ENCODE data around the gene CREG1. TPM values are rescaled to one million over a fixed set of nuclear protein-coding genes. Genes with fewer than 3 reads are reported as not detected.

Gene CREG1
- polyA plus RNA-seq, 2 of the 4 experiments (the other 2 are of a cell fraction): 70.2 to 129 TPM

DNA sequence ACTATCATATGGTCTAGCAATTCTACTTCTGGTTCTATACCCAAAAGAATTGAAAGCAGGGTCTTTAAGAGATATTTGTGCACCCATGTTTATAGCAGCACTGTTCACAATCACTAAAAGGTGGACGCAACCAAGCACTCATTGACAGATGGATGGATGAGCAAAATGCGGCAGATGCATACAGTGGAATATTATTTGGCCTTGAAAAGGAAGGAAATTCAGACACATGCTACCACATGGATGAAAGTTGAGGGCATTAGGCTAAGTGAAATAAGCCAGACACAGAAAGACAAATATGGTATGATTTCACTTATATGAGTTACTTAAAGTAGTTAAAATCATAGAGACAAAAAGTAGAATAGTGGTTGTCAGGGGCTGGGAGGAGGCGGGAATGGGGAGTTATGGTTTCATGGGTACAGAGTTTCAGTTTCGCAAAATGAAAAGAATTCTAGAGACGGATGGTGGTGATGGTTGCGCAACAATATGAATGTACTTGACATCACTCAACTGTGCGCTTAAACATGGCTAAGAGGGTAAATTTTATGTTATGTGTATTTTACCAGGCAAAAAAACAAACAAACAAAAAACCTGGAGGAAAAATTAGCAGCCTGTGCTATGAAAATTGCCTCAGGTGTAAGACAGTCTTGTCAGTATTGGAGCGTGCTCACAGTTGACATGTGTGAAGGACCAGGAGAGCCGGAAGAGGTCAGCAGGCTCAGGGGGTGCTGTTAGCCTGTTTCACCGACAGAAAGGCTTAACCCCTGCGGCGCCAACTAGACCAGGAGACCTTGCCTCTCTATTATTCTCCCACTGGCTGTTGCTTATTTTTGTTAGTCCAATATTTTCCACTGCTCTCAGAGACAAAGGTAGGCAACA is 61.7 kb downstream of the CREG1 start:
- peak in 1 of 2 experiments; percentile 66; a peak in 2 of 6 replicates for ATAC-seq
- no peak overlapping the region for H3K4me3 ChIP-seq
- TF ChIP-seq CEBPB (IDR thresholded peaks at IDR 0.05) (peak; percentile 90 to 94), MAFK (IDR thresholded peaks at IDR 0.05; ENCODE audit: partially characterized antibody) (no peak)
- 62% methylated on average over 12 of the region's 12 CpGs for WGBS (ENCODE audit: missing lambda C conversion rate)
- DNase-seq (ENCODE audit: low read depth in 1 of 2, low spot score in 1 of 2): peak in 1 of 2 experiments; percentile 8
- ChIA-PET CTCF (no interaction called here), POLR2A (no interaction called here)
- FAIRE-seq: no peak
- H3K27ac ChIP-seq: no peak overlapping the region
- H3K9me3 ChIP-seq: no peaks in the 10 kb centered on the region
- no peak overlapping the region for H3K4me2 ChIP-seq
- H3K4me1 ChIP-seq: no peaks in the 10 kb centered on the region

Other genes starting within 250 kb of the CREG1 start
- 0.27 and 0.30 TPM in 2 replicates for gene CD247, start 35.2 kb downstream of the CREG1 start, polyA plus RNA-seq (2011; rRNA removed)
- 0.10 to 0.28 TPM (median 0.18 TPM) in 3 replicates for gene CD247, start 35.2 kb downstream of the CREG1 start, polyA plus RNA-seq (2017; fragmentation: RNase III; extraction: RNeasy Plus Mini Kit Qiagen cat#74134 plus additional on column Dnase treatment)
- gene RCSD1, start 76.5 kb upstream of the CREG1 start, polyA plus RNA-seq (2011; rRNA removed): 0.05 TPM in 1 of 2 replicates, not detected in the other
- gene RCSD1, start 76.5 kb upstream of the CREG1 start, polyA plus RNA-seq (2017; fragmentation: RNase III; extraction: RNeasy Plus Mini Kit Qiagen cat#74134 plus additional on column Dnase treatment): 0.04 TPM in 1 of 3 replicates, not detected in the others
- gene MPZL1, start 168.2 kb upstream of the CREG1 start, polyA plus RNA-seq (2011; rRNA removed): 178 and 204 TPM in 2 replicates
- gene MPZL1, start 168.2 kb upstream of the CREG1 start, polyA plus RNA-seq (2017; fragmentation: RNase III; extraction: RNeasy Plus Mini Kit Qiagen cat#74134 plus additional on column Dnase treatment): 88.7 to 95.5 TPM (median 92.6 TPM) in 3 replicates

Data from A549 (cell line).